Aorta (tissue), 5 donors: ENCODE data around the gene TMEM127. TPM values are rescaled to one million over a fixed set of nuclear protein-coding genes. Genes with fewer than 3 reads are reported as not detected.

Experiments used
- ATAC-seq: fragments of 200-7000 bp; cut with Tn5 transposase; one replicate; pipeline ENCODE4 v1.9.1; 2022; ENCODE audit warnings: moderate library complexity; ENCODE audit not compliant: low FRiP score
- DNase-seq, 2 donors: peaks; one replicate each; pipeline ENCODE4 v3.0.0-alpha.2; 2020
- H3K27ac ChIP-seq, 2 donors: one replicate each; pipeline ENCODE4 v1.5.1; 2013; ENCODE audit warnings: low read length in 2 of 2, mild to moderate bottlenecking in 2 of 2, moderate library complexity in 2 of 2, control low read depth in 1 of 2, inconsistent platforms in 1 of 2, low read depth in 1 of 2
- H3K27me3 ChIP-seq, 2 donors: one replicate each; pipeline ENCODE4 v1.6.1; 2013; ENCODE audit warnings: control low read depth in 1 of 2, low read length in 1 of 2, mild to moderate bottlenecking in 1 of 2, moderate library complexity in 1 of 2; ENCODE audit not compliant: insufficient read depth in 2 of 2, control insufficient read depth in 1 of 2
- H3K36me3 ChIP-seq, 2 donors: one replicate each; pipeline ENCODE4 v1.6.1; 2013; ENCODE audit warnings: control low read depth in 1 of 2, low read length in 1 of 2, mild to moderate bottlenecking in 1 of 2; ENCODE audit not compliant: insufficient read depth in 2 of 2, control insufficient read depth in 1 of 2
- H3K4me1 ChIP-seq, 2 donors: one replicate each; pipeline ENCODE4 v1.6.1; 2013; ENCODE audit warnings: low read length in 2 of 2, control low read depth in 1 of 2, mild to moderate bottlenecking in 1 of 2, moderate library complexity in 1 of 2; ENCODE audit not compliant: insufficient read depth in 2 of 2, control insufficient read depth in 1 of 2
- H3K4me3 ChIP-seq, 2 donors: one replicate each; pipeline ENCODE4 v1.5.1; 2013; ENCODE audit warnings: low read length in 2 of 2, control low read depth in 1 of 2, mild to moderate bottlenecking in 1 of 2
- H3K9me3 ChIP-seq: one replicate; pipeline ENCODE4 v1.6.1; 2013; ENCODE audit warnings: mild to moderate bottlenecking, low read length; ENCODE audit not compliant: control insufficient read depth
- WGBS, 2 donors: extraction: QIAGEN DNeasy Blood & Tissue Kit; methylation state at CpG; one replicate each; pipeline ENCODE4 v1.1.7; 2013; 5-methylcytosine and 5-hydroxymethylcytosine counted together
- intact Hi-C, 2 donors: fragments of 100-400 bp; cut with DNase I; formaldehyde crosslinking; loops; one replicate each; pipeline versions ENCODE4 v1.14.2 to v1.15.0; 2022
- polyA plus RNA-seq, 2 donors: library from polyadenylated mRNA; stranded (reverse); fragments of 200-250 nt; gene quantifications; one replicate each; pipeline ENCODE4 v1.2.3, GENCODE V29; 2013
- total RNA-seq, 2 donors: library from RNA; stranded (reverse); fragmentation: NEBNext Ultra II Directional; extraction: Animal tissue kit (Norgen Biotek cat#: 25700); gene quantifications; one replicate each; pipeline ENCODE4 v1.2.1, GENCODE V29; 2021
- donor health status: healthy with polysubstance abuse.
- donor health status: Bipolar disorder and iron deficiency.
- donor health status: DM: no; HTN: no; CAD: no.
- donor health status: DM: no; HTN: no; CAD: no.
- donor health status: DM: yes; HTN: yes; CAD: no.

TMEM127 gene
- total and polyA plus RNA-seq, 4 donors = 8.3 to 53.8 (median 38.4) TPM

GRCh38 chr2:96203130-96204028, 62.4 kb downstream of the TMEM127 start:
- no peaks in the 10 kb centered on the region for H3K9me3 ChIP-seq
- ATAC-seq = no peak
- no peaks in the 10 kb centered on the region for H3K27me3 ChIP-seq
- WGBS, 2 donors = 89 to 91% methylated on average over 9 of the region's 9 CpGs
- no peak overlapping the region for H3K27ac ChIP-seq
- no peak overlapping the region for H3K4me3 ChIP-seq
- DNase-seq = no peak
- no peaks in the 10 kb centered on the region for H3K36me3 ChIP-seq
- peaks cover 0 to 2% of the 10 kb centered on the region in 2 donors for H3K4me1 ChIP-seq
- intact Hi-C loops = no loop called here

DNA sequence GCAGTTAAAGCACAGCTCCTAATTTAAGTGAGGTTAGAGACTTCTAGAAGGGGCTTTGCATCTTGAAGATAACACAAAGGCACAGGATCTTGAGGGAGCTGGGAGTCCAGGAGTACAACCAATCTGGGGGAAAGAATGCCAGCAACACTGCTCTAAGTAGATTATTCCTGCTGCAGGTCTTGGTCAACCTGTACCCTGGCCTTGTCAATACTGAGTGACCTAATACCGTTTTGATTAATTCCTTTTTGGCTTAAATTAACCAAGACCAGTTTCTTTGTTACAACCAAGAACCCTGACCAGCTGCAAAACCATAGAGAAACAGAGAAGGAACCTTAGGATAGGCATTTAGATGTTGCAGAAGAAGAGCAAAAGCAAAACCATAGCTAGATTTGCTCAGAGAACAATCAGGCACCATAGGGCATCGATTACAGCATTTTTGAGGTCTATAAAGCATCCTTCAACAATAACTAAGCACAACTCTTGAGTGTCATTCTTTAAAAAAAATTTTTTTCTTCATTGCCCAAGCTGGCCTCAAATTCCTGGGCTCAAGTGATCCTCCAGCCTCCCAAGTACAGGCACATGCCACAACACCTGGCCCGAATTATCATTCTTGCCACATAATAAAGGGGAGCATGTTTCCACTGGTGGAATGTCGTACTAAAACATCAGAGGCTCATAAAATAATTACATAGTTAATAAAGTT, 63.5 kb downstream of the TMEM127 start:
- Histone ChIP-seq H3K4me3 (no peak overlapping the region), H3K9me3 (no peaks in the 10 kb centered on the region), H3K36me3 (no peaks in the 10 kb centered on the region), H3K4me1 (peaks cover 0 to 2% of the 10 kb centered on the region in 2 donors), H3K27me3 (no peaks in the 10 kb centered on the region), H3K27ac (no peak overlapping the region)
- intact Hi-C loops = no loop called here
- DNase-seq = no peak
- ATAC-seq = no peak
- 87 to 90% methylated on average over 4 of the region's 4 CpGs for WGBS, 2 donors

DNA sequence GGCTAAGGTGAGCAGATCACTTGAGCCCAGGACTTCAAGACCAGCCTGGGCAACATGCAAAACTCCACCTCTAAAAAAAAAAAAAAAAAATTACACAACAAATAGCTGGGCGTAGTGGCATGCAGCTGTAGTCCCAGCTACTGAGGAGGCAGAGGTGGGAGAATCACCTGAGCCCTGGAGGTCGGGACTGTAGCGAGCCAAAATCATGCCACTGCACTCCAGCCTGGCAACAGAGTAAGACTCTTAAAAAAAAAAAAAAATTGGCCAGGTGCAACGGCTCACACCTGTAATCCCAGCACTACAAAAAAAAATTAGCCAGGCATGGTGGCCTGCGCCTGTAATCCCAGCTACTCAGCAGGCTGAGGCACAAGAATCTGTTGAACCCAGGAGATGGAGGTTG, 64.5 kb downstream of the TMEM127 start:
- Histone ChIP-seq H3K27me3 (no peaks in the 10 kb centered on the region), H3K4me1 (peaks cover 0 to 2% of the 10 kb centered on the region in 2 donors), H3K4me3 (no peak overlapping the region), H3K9me3 (no peaks in the 10 kb centered on the region), H3K36me3 (no peaks in the 10 kb centered on the region), H3K27ac (no peak overlapping the region)
- DNase-seq (no peak), ATAC-seq (no peak)
- 81 to 82% methylated on average over 5 of the region's 5 CpGs for WGBS, 2 donors
- intact Hi-C loops = no loop called here

DNA sequence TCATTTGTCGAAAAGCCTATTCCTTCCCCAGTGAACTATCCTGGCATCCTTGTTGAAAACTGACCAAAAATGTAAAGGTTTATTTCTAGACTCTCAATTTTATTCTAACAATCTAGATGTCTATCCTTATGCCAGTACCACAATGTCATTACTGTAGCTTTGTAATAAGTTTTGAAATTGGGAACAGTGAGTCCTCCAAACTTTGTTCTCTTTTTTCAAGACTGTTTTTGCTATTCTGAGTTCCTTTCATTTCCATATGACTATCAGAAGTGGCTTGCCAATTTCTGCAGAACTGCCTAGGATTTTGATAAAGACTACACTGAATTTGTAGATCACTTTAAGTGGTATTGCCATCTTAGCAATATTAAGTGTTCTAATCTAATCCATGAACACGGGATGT, 66.9 kb downstream of the TMEM127 start:
- no peak for DNase-seq
- intact Hi-C loops = no loop called here
- no peak overlapping the region for H3K4me3 ChIP-seq
- no peaks in the 10 kb centered on the region for H3K27me3 ChIP-seq
- 89 to 95% methylated on average over 2 of the region's 2 CpGs for WGBS, 2 donors
- H3K9me3 ChIP-seq = no peaks in the 10 kb centered on the region
- H3K4me1 ChIP-seq = peaks cover 0 to 2% of the 10 kb centered on the region in 2 donors
- no peak for ATAC-seq
- H3K27ac ChIP-seq = no peak overlapping the region
- H3K36me3 ChIP-seq = peaks cover under 1 to 4% of the 10 kb centered on the region in 2 donors

Other genes with a start within 250 kb of the TMEM127 start
- gene GPAT2, start 231.1 kb downstream of the TMEM127 start, total RNA-seq = 10 to 100 TPM in 1 of 2 donors, 1 to 10 TPM in 1; 4.8 to 16.2 TPM
- 1 to 10 TPM in 1 of 2 donors, under 1 TPM in 1; 0.38 to 3.5 TPM for gene GPAT2, start 231.1 kb downstream of the TMEM127 start, polyA plus RNA-seq
- gene ADRA2B, start 149.4 kb downstream of the TMEM127 start, total RNA-seq = 10 to 100 TPM in 1 of 2 donors, under 1 TPM in 1; 0.81 to 34.0 TPM
- under 1 TPM in 1 of 2 donors, not detected in 1; 0.26 TPM for gene ADRA2B, start 149.4 kb downstream of the TMEM127 start, polyA plus RNA-seq
- gene ASTL, start 127.5 kb downstream of the TMEM127 start, total RNA-seq = under 1 TPM; 0.57 to 0.62 TPM
- gene ASTL, start 127.5 kb downstream of the TMEM127 start, polyA plus RNA-seq = not detected
- 1 to 10 TPM; 5.7 to 7.5 TPM for gene DUSP2, start 120.6 kb downstream of the TMEM127 start, total RNA-seq
- gene DUSP2, start 120.6 kb downstream of the TMEM127 start, polyA plus RNA-seq = 1 to 10 TPM; 1.2 to 1.9 TPM
- gene STARD7, start 57.2 kb downstream of the TMEM127 start, total RNA-seq = 10 to 100 TPM; 69.3 to 72.7 TPM
- 10 to 100 TPM; 23.8 to 36.3 TPM for gene STARD7, start 57.2 kb downstream of the TMEM127 start, polyA plus RNA-seq
- gene CIAO1, start 228 bp upstream of the TMEM127 start, total RNA-seq = 10 to 100 TPM; 46.4 to 57.1 TPM
- gene CIAO1, start 228 bp upstream of the TMEM127 start, polyA plus RNA-seq = 10 to 100 TPM; 25.8 to 49.1 TPM
- gene SNRNP200, start 39.5 kb upstream of the TMEM127 start, total RNA-seq = 10 to 100 TPM; 85.0 to 99.7 TPM
- gene SNRNP200, start 39.5 kb upstream of the TMEM127 start, polyA plus RNA-seq = 10 to 100 TPM; 18.9 to 80.1 TPM
- 1 to 10 TPM; 1.9 to 3.6 TPM for gene ITPRIPL1, start 59.3 kb upstream of the TMEM127 start, total RNA-seq
- 1 to 10 TPM in 1 of 2 donors, not detected in 1; 1.2 TPM for gene ITPRIPL1, start 59.3 kb upstream of the TMEM127 start, polyA plus RNA-seq
- 1 to 10 TPM; 1.0 to 1.4 TPM for gene NCAPH, start 69.8 kb upstream of the TMEM127 start, total RNA-seq
- gene NCAPH, start 69.8 kb upstream of the TMEM127 start, polyA plus RNA-seq = under 1 TPM in 1 of 2 donors, not detected in 1; 0.10 TPM
- gene NEURL3, start 239.4 kb upstream of the TMEM127 start, total RNA-seq = under 1 TPM in 1 of 2 donors, not detected in 1; 0.33 TPM
- gene NEURL3, start 239.4 kb upstream of the TMEM127 start, polyA plus RNA-seq = under 1 TPM in 1 of 2 donors, not detected in 1; 0.75 TPM